ENCODE results near the gene DCLK1. TPM values are rescaled to one million over a fixed set of nuclear protein-coding genes. Genes with fewer than 3 reads are reported as not detected.

The DCLK1 gene
- total RNA-seq, 4 donors from 2014 or later: 1.1 to 10.8 (median 6.7) TPM

- Histone ChIP-seq H3K27ac (no peak overlapping the region), H3K27me3 (no peaks in the 10 kb centered on the region), H3K36me3 (no peaks in the 10 kb centered on the region), H3K4me3 (no peak overlapping the region), H3K9me3 (peaks cover 0 to 3% of the 10 kb centered on the region in 2 donors), H3K4me1 (no peaks in the 10 kb centered on the region)
- in situ Hi-C loops (cut with MboI; ENCODE audit: low pct_ligation_motif_present in 1 of 4, low pct_unique_long_range_greater_than_20kb in 1 of 4, low sequenced_read_pairs in 3 of 4) (no loop called here), intact Hi-C loops (cut with DNase I; ENCODE audit: low total_unique reads) (no loop called here)
- TF ChIP-seq POLR2AphosphoS5 (IDR thresholded peaks at IDR 0.05) (no peak), POLR2A (IDR thresholded peaks at IDR 0.05) (no peak), CTCF (IDR thresholded peaks at IDR 0.05) (no peak), EP300 (IDR thresholded peaks at IDR 0.05; ENCODE audit: low read depth) (no peak)
- WGBS, 2 donors (ENCODE audit: low coverage in 1 of 2): 79% methylated on average over 2 of the region's 2 CpGs; no CpG with 5 or more reads in 1 of the 2 donors
- no peak for DNase-seq
Measured at GRCh38 chr13:35747594-35747993, 383.6 kb downstream of the DCLK1 start.

GRCh38 chr13:35744566-35745178, 386.5 kb downstream of the DCLK1 start:
- intact Hi-C loops (cut with DNase I; ENCODE audit: low total_unique reads): no loop called here
- DNase-seq: no peak
- Histone ChIP-seq H3K27ac (no peak overlapping the region), H3K36me3 (no peaks in the 10 kb centered on the region), H3K4me1 (no peaks in the 10 kb centered on the region), H3K4me3 (no peak overlapping the region), H3K9me3 (no peaks in the 10 kb centered on the region), H3K27me3 (no peaks in the 10 kb centered on the region)
- WGBS, 2 donors (ENCODE audit: low coverage in 1 of 2): 43 to 65% methylated on average over 3 to 9 of the region's 9 CpGs
- no peak for TF ChIP-seq EP300 (IDR thresholded peaks at IDR 0.05; ENCODE audit: low read depth)
- no peak for TF ChIP-seq CTCF (IDR thresholded peaks at IDR 0.05)
- no peak for TF ChIP-seq POLR2A (IDR thresholded peaks at IDR 0.05)
- no peak for TF ChIP-seq POLR2AphosphoS5 (IDR thresholded peaks at IDR 0.05)
- in situ Hi-C loops (cut with MboI; ENCODE audit: low pct_ligation_motif_present in 1 of 4, low pct_unique_long_range_greater_than_20kb in 1 of 4, low sequenced_read_pairs in 3 of 4): no loop called here

GRCh38 chr13:35744144-35744543, 387.0 kb downstream of the DCLK1 start:
- H3K9me3 ChIP-seq: no peaks in the 10 kb centered on the region
- H3K27me3 ChIP-seq: no peaks in the 10 kb centered on the region
- intact Hi-C loops (cut with DNase I; ENCODE audit: low total_unique reads) (no loop called here), in situ Hi-C loops (cut with MboI; ENCODE audit: low pct_ligation_motif_present in 1 of 4, low pct_unique_long_range_greater_than_20kb in 1 of 4, low sequenced_read_pairs in 3 of 4) (no loop called here)
- no peaks in the 10 kb centered on the region for H3K36me3 ChIP-seq
- H3K4me1 ChIP-seq: no peaks in the 10 kb centered on the region
- no peak overlapping the region for H3K4me3 ChIP-seq
- DNase-seq: no peak
- no peak for TF ChIP-seq POLR2A (IDR thresholded peaks at IDR 0.05)
- no peak for TF ChIP-seq EP300 (IDR thresholded peaks at IDR 0.05; ENCODE audit: low read depth)
- TF ChIP-seq CTCF (IDR thresholded peaks at IDR 0.05): no peak
- no peak for TF ChIP-seq POLR2AphosphoS5 (IDR thresholded peaks at IDR 0.05)
- 75 to 100% methylated on average over 1 to 2 of the region's 2 CpGs for WGBS, 2 donors (ENCODE audit: low coverage in 1 of 2)
- no peak overlapping the region for H3K27ac ChIP-seq

GRCh38 chr13:35743165-35743564, 388.0 kb downstream of the DCLK1 start:
- Histone ChIP-seq H3K9me3 (no peaks in the 10 kb centered on the region), H3K4me3 (no peak overlapping the region), H3K27me3 (no peaks in the 10 kb centered on the region), H3K4me1 (no peaks in the 10 kb centered on the region), H3K27ac (no peak overlapping the region), H3K36me3 (no peaks in the 10 kb centered on the region)
- TF ChIP-seq EP300 (IDR thresholded peaks at IDR 0.05; ENCODE audit: low read depth) (no peak), POLR2A (IDR thresholded peaks at IDR 0.05) (no peak)
- no peak for DNase-seq
- in situ Hi-C loops (cut with MboI; ENCODE audit: low pct_ligation_motif_present in 1 of 4, low pct_unique_long_range_greater_than_20kb in 1 of 4, low sequenced_read_pairs in 3 of 4) (no loop called here), intact Hi-C loops (cut with DNase I; ENCODE audit: low total_unique reads) (no loop called here)
- 73 to 83% methylated on average over 3 of the region's 3 CpGs for WGBS, 2 donors (ENCODE audit: low coverage in 1 of 2)

GRCh38 chr13:35741657-35742056, 389.5 kb downstream of the DCLK1 start:
- in situ Hi-C loops (cut with MboI; ENCODE audit: low pct_ligation_motif_present in 1 of 4, low pct_unique_long_range_greater_than_20kb in 1 of 4, low sequenced_read_pairs in 3 of 4) (no loop called here), intact Hi-C loops (cut with DNase I; ENCODE audit: low total_unique reads) (no loop called here)
- DNase-seq: no peak
- Histone ChIP-seq H3K36me3 (no peaks in the 10 kb centered on the region), H3K27ac (no peak overlapping the region), H3K4me1 (no peaks in the 10 kb centered on the region), H3K9me3 (no peaks in the 10 kb centered on the region), H3K27me3 (no peaks in the 10 kb centered on the region), H3K4me3 (no peak overlapping the region)
- TF ChIP-seq POLR2AphosphoS5 (IDR thresholded peaks at IDR 0.05) (no peak), POLR2A (IDR thresholded peaks at IDR 0.05) (no peak)
- WGBS, 2 donors (ENCODE audit: low coverage in 1 of 2): 81% methylated on average over 5 of the region's 5 CpGs; no CpG with 5 or more reads in 1 of the 2 donors
